ENCODE results near the gene LAMB2.

- TF ChIP-seq GATA2 (IDR thresholded peaks at IDR 0.05; ENCODE audit: low read depth, low read length): no peak
- no peak for TF ChIP-seq GATA3 (IDR thresholded peaks at IDR 0.05; ENCODE audit: low read depth, low read length)
These were observed 1.3 kb downstream of the LAMB2 start for GRCh38 chr3:49131576-49131975.
